ENCODE measurements around the gene TMEM132D. TPM values are rescaled to one million over a fixed set of nuclear protein-coding genes. Genes with fewer than 3 reads are reported as not detected.
"Not testable (repeated sequence)": the region's sequence is repeated elsewhere in the genome, so short reads cannot be mapped to it uniquely, and the experiment has no call there.

Gene TMEM132D
- total RNA-seq, 2 donors from 2014 or later, result 4.4 to 14.2 TPM

GRCh38 chr12:129544716-129545115 lies 359.1 kb downstream of the TMEM132D start:
- no peaks in the 10 kb centered on the region for H3K27me3 ChIP-seq (ENCODE audit: control insufficient read depth, insufficient read depth, low read length, poor library complexity, severe bottlenecking)
- H3K9ac ChIP-seq (ENCODE audit: extremely low read depth, low read length, poor library complexity, severe bottlenecking), result no peak overlapping the region
- 92 to 100% methylated on average over 6 of the region's 6 CpGs for WGBS, 2 experiments (ENCODE audit: insufficient coverage in 1 of 2, insufficient read length in 1 of 2)
- H3K27me3 Mint-ChIP-seq (ENCODE audit: insufficient read depth), result no peaks in the 10 kb centered on the region
- no peaks in the 10 kb centered on the region for H3K36me3 ChIP-seq (ENCODE audit: control insufficient read depth, insufficient read depth, low read length)
- no peak overlapping the region for H3K27ac ChIP-seq (ENCODE audit: low read depth, low read length)
- H3K27ac Mint-ChIP-seq, result no peak overlapping the region
- H3K4me1 ChIP-seq (ENCODE audit: control insufficient read depth, insufficient read depth, low read length), result no peaks in the 10 kb centered on the region
- TF ChIP-seq, protein P1, sequence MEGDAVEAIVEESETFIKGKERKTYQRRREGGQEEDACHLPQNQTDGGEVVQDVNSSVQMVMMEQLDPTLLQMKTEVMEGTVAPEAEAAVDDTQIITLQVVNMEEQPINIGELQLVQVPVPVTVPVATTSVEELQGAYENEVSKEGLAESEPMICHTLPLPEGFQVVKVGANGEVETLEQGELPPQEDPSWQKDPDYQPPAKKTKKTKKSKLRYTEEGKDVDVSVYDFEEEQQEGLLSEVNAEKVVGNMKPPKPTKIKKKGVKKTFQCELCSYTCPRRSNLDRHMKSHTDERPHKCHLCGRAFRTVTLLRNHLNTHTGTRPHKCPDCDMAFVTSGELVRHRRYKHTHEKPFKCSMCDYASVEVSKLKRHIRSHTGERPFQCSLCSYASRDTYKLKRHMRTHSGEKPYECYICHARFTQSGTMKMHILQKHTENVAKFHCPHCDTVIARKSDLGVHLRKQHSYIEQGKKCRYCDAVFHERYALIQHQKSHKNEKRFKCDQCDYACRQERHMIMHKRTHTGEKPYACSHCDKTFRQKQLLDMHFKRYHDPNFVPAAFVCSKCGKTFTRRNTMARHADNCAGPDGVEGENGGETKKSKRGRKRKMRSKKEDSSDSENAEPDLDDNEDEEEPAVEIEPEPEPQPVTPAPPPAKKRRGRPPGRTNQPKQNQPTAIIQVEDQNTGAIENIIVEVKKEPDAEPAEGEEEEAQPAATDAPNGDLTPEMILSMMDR (conservative IDR thresholded peaks at IDR 0.05), result no peak
- peaks cover 10% of the 10 kb centered on the region for H3K4me1 Mint-ChIP-seq
- peaks cover 5% of the 10 kb centered on the region for H3K9me3 Mint-ChIP-seq
- no peak overlapping the region for H3K4me3 ChIP-seq (ENCODE audit: low read length)
- peaks cover 3% of the 10 kb centered on the region for H3K36me3 Mint-ChIP-seq (ENCODE audit: low read depth)
- DNase-seq, result no peak
- no peaks in the 10 kb centered on the region for H3K9me3 ChIP-seq (ENCODE audit: control insufficient read depth, low read length)
- H3K4me3 Mint-ChIP-seq, result no peak overlapping the region

DNA sequence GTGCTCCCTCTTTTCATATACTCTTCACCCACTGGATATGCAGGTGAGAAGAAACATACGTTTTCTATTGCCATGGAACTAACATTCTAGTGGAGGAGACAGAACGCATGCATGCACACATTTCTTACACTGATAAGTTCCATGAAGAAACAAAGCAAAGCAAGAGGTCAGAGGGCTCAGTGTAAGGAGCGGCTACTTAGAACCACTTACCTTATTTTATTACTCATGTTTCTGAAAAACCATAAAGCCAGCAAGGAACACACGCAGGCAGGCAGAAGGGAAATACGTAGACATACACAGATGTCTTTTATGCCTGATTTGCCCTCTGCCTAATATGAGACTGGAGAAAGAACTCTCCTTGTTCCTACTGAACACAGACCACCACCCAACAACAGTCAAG lies 362.9 kb downstream of the TMEM132D start:
- H3K36me3 Mint-ChIP-seq (ENCODE audit: low read depth), result no peaks in the 10 kb centered on the region
- H3K4me1 ChIP-seq (ENCODE audit: control insufficient read depth, insufficient read depth, low read length), result no peaks in the 10 kb centered on the region
- H3K27ac ChIP-seq (ENCODE audit: low read depth, low read length), result no peak overlapping the region
- TF ChIP-seq, protein P1 (conservative IDR thresholded peaks at IDR 0.05), result no peak
- H3K27me3 ChIP-seq (ENCODE audit: control insufficient read depth, insufficient read depth, low read length, poor library complexity, severe bottlenecking), result no peaks in the 10 kb centered on the region
- no peaks in the 10 kb centered on the region for H3K27me3 Mint-ChIP-seq (ENCODE audit: insufficient read depth)
- no peak overlapping the region for H3K27ac Mint-ChIP-seq
- H3K4me3 ChIP-seq (ENCODE audit: low read length), result no peak overlapping the region
- WGBS, 2 experiments (ENCODE audit: insufficient coverage in 1 of 2, insufficient read length in 1 of 2), result 92 to 100% methylated on average over 2 to 5 of the region's 5 CpGs
- no peak overlapping the region for H3K9ac ChIP-seq (ENCODE audit: extremely low read depth, low read length, poor library complexity, severe bottlenecking)
- H3K4me3 Mint-ChIP-seq, result no peak overlapping the region
- no peaks in the 10 kb centered on the region for H3K36me3 ChIP-seq (ENCODE audit: control insufficient read depth, insufficient read depth, low read length)
- H3K9me3 Mint-ChIP-seq, result no peaks in the 10 kb centered on the region
- H3K9me3 ChIP-seq (ENCODE audit: control insufficient read depth, low read length), result no peaks in the 10 kb centered on the region
- H3K4me1 Mint-ChIP-seq, result peaks cover 6% of the 10 kb centered on the region
- DNase-seq, result no peak

DNA sequence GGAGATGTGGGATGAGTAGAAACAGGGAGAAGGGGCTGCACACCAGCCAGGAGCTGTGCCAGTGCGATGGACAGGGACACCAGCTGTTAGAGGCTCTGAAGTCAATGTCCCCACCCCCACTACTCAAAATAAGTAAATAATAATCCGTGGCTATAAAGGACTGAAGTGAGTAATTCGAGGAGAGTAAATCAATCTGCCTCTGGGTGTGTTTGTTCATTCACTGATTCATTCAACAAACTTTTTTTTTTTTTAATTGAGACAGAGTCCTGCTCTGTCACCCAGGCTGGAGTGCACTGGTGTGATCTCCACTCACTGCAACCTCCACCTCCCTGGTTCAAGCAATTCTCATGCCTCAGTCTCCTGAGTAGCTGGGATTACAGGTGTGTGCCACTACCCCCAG lies 363.6 kb downstream of the TMEM132D start:
- no peaks in the 10 kb centered on the region for H3K36me3 ChIP-seq (ENCODE audit: control insufficient read depth, insufficient read depth, low read length)
- 100% methylated on average over 1 to 2 of the region's 3 CpGs for WGBS, 2 experiments (ENCODE audit: insufficient coverage in 1 of 2, insufficient read length in 1 of 2)
- H3K27ac Mint-ChIP-seq, result no peak overlapping the region

GRCh38 chr12:129538724-129539335 lies 365.0 kb downstream of the TMEM132D start:
- not testable (repeated sequence) for H3K9me3 ChIP-seq (ENCODE audit: control insufficient read depth, low read length); H3K27ac Mint-ChIP-seq; H3K27me3 Mint-ChIP-seq (ENCODE audit: insufficient read depth); H3K27ac ChIP-seq (ENCODE audit: low read depth, low read length); H3K27me3 ChIP-seq (ENCODE audit: control insufficient read depth, insufficient read depth, low read length, poor library complexity, severe bottlenecking); H3K36me3 ChIP-seq (ENCODE audit: control insufficient read depth, insufficient read depth, low read length); H3K4me3 Mint-ChIP-seq; H3K4me1 Mint-ChIP-seq; H3K4me3 ChIP-seq (ENCODE audit: low read length); H3K9ac ChIP-seq (ENCODE audit: extremely low read depth, low read length, poor library complexity, severe bottlenecking); H3K4me1 ChIP-seq (ENCODE audit: control insufficient read depth, insufficient read depth, low read length); DNase-seq; H3K36me3 Mint-ChIP-seq (ENCODE audit: low read depth); H3K9me3 Mint-ChIP-seq
- WGBS, 2 experiments (ENCODE audit: insufficient coverage in 1 of 2, insufficient read length in 1 of 2), result 87 to 88% methylated on average over 15 of the region's 15 CpGs

More for the DNA sequence above, 363.6 kb downstream of the TMEM132D start:
- peaks cover 6% of the 10 kb centered on the region for H3K4me1 Mint-ChIP-seq
- DNase-seq, result no peak
- no peaks in the 10 kb centered on the region for H3K36me3 Mint-ChIP-seq (ENCODE audit: low read depth)
- H3K4me3 ChIP-seq (ENCODE audit: low read length), result no peak overlapping the region
- no peaks in the 10 kb centered on the region for H3K4me1 ChIP-seq (ENCODE audit: control insufficient read depth, insufficient read depth, low read length)
- no peak overlapping the region for H3K27ac ChIP-seq (ENCODE audit: low read depth, low read length)
- H3K9me3 Mint-ChIP-seq, result no peaks in the 10 kb centered on the region
- H3K9me3 ChIP-seq (ENCODE audit: control insufficient read depth, low read length), result no peaks in the 10 kb centered on the region
- no peak overlapping the region for H3K4me3 Mint-ChIP-seq
- TF ChIP-seq, protein P1 (conservative IDR thresholded peaks at IDR 0.05), result no peak
- no peak overlapping the region for H3K9ac ChIP-seq (ENCODE audit: extremely low read depth, low read length, poor library complexity, severe bottlenecking)
- H3K27me3 ChIP-seq (ENCODE audit: control insufficient read depth, insufficient read depth, low read length, poor library complexity, severe bottlenecking), result no peaks in the 10 kb centered on the region
- H3K27me3 Mint-ChIP-seq (ENCODE audit: insufficient read depth), result no peaks in the 10 kb centered on the region
